Testis (tissue), 3 donors: ENCODE measurements around the gene UVSSA. TPM values are rescaled to one million over a fixed set of nuclear protein-coding genes. Genes with fewer than 3 reads are reported as not detected.
"Not testable (repeated sequence)": the region's sequence is repeated elsewhere in the genome, so short reads cannot be mapped to it uniquely, and the experiment has no call there.

Experiments
- DNase-seq: peaks from one replicate; pipeline ENCODE4 v3.0.0-alpha.2; 2019
- H3K27ac ChIP-seq, 2 donors: fragments of 200-600 bp; sonication (generic); one replicate each; pipeline ENCODE4 v1.5.1; 2019
- H3K27me3 ChIP-seq: fragments of 200-600 bp; sonication (generic); one replicate; pipeline ENCODE4 v1.5.1; 2019
- H3K36me3 ChIP-seq: fragments of 200-600 bp; sonication (generic); one replicate; pipeline ENCODE4 v1.5.1; 2017; ENCODE audit warnings: low read depth; ENCODE audit errors: missing control alignments
- H3K4me1 ChIP-seq: fragments of 200-600 bp; sonication (generic); one replicate; pipeline ENCODE4 v1.5.1; 2019
- H3K4me3 ChIP-seq, 2 donors: fragments of 200-600 bp; sonication (generic); one replicate each; pipeline ENCODE4 v1.5.1; 2017 to 2019
- H3K9me3 ChIP-seq: fragments of 200-600 bp; sonication (generic); one replicate; pipeline ENCODE4 v1.5.1; 2017
- POLR2A ChIP-seq: fragments of 450-650 bp; IDR thresholded peaks from one replicate; pipeline ENCODE4 v1.6.1; 2017; ENCODE audit warnings: antibody characterized with exemption, mild to moderate bottlenecking, moderate library complexity
- WGBS, 2 donors: methylation state at CpG; one replicate each; pipeline ENCODE4 v1.1.5; 2018; 5-methylcytosine and 5-hydroxymethylcytosine counted together
- intact Hi-C: fragments of 100-400 bp; cut with DNase I; formaldehyde crosslinking; loops from one replicate; pipeline ENCODE4 v1.15.1; 2023; ENCODE audit warnings: low total_unique reads
- polyA plus RNA-seq: library from polyadenylated mRNA; stranded (reverse); fragments of 350-450 nt; fragmentation: Illumina TruSeq; extraction: RNeasy Lipid Tissue Mini Kit (QIAGEN cat#74804); gene quantifications from one replicate; pipeline ENCODE4 v1.2.3, GENCODE V29; 2014; ENCODE audit warnings: low read depth, low replicate concordance; ENCODE audit not compliant: insufficient read depth
- total RNA-seq, 2 donors: library from RNA; depleted of rRNA; stranded (reverse); fragments of >200 nt; gene quantifications; one replicate each; pipeline ENCODE4 v1.2.3, GENCODE V29; 2016
- TF ChIP-seq, protein P1 (sequence below), 3 experiments: fragments of 450-650 bp in 2 of 3; fragments of 200-600 bp in 1 of 3; sonication (generic) in 1 of 3; IDR thresholded peaks; one replicate each; pipeline ENCODE4 v1.5.1; 2016 to 2019; ENCODE audit warnings: antibody characterized with exemption in 3 of 3, mild to moderate bottlenecking in 2 of 3, moderate library complexity in 1 of 3

UVSSA gene
- total and polyA plus RNA-seq, 3 donors from 2014 or later, result 35.8 to 94.6 (median 71.5) TPM

DNA sequence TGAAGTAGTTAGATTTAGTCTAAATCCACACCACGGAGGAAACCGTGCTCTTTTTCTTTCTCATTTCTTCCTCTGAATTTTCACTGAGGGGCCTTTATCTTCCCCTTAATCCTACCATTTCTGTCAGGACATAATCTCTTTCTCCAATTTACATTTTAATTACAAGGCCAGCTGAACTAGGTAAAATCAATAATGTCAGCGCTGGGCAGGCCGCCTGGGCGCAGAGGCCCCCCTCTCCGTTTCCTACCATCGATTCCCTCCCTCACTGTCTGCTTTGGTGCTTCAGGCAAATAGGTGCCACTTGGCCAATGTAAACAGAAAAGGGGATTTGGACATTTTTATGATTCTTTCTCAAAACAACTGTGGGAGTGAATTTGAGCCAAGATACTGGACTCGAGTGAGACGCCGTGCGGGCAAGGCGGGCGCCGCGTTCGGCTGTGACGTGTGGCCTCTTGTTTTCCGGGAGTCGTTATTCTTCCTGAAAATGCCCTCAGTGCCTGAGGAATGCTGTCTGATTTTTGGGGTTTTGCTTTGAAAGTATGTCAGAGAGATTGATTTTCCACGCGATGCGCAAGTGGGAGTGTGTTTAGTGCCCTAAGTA lies 22.6 kb downstream of the UVSSA start:
- TF ChIP-seq, protein P1, sequence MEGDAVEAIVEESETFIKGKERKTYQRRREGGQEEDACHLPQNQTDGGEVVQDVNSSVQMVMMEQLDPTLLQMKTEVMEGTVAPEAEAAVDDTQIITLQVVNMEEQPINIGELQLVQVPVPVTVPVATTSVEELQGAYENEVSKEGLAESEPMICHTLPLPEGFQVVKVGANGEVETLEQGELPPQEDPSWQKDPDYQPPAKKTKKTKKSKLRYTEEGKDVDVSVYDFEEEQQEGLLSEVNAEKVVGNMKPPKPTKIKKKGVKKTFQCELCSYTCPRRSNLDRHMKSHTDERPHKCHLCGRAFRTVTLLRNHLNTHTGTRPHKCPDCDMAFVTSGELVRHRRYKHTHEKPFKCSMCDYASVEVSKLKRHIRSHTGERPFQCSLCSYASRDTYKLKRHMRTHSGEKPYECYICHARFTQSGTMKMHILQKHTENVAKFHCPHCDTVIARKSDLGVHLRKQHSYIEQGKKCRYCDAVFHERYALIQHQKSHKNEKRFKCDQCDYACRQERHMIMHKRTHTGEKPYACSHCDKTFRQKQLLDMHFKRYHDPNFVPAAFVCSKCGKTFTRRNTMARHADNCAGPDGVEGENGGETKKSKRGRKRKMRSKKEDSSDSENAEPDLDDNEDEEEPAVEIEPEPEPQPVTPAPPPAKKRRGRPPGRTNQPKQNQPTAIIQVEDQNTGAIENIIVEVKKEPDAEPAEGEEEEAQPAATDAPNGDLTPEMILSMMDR (IDR thresholded peaks at IDR 0.05), result no peak
- no peak for TF ChIP-seq POLR2A
- intact Hi-C loops, result no loop called here
- Histone ChIP-seq H3K4me3 (no peak overlapping the region), H3K4me1 (no peaks in the 10 kb centered on the region), H3K36me3 (no peaks in the 10 kb centered on the region), H3K9me3 (no peaks in the 10 kb centered on the region), H3K27ac (no peak overlapping the region), H3K27me3 (no peaks in the 10 kb centered on the region)
- DNase-seq, result no peak
- 85 to 93% methylated on average over 22 of the region's 22 CpGs for WGBS, 2 donors

DNA sequence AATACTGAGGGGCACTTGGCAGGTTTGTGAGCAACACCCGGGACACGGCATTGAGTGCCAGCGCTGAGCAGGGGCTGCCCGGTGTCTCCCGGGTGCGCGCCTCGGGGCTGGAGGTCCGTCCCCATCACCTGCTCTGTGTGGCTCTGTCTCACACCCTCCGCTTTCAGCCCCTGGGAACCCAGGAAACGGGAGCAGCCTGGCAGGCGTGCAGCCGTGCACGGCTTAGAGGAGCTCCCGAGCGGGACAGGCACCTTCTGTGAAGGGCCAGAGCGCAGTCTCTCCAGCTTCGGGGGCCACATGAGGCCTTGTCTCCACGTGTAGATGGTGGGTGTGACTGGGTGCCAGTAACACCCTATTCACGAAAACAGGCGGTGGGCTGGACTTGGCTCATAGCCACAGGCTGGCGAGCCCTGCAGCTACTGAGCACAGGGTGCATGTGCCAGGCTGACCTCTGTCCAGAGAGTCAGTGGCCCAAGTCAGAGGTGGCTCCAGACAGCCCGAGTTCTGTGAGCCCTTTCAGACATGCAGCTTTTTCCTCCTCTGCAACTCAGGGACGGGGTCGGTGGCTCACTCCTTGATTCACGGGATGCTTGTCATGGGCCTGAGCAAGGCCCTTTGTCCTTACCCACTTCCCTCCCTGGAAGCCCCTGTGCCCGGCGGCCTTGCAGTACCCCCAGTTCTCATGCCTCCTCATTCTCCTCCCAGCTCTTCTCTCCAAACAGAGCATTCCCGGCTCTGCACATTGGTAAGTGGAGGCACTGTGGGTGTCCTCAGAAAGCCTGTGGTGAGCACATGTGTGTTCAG lies 23.5 kb downstream of the UVSSA start:
- H3K4me1 ChIP-seq, result no peaks in the 10 kb centered on the region
- intact Hi-C loops, result no loop called here
- no peak for DNase-seq
- no peak overlapping the region for H3K4me3 ChIP-seq
- H3K27me3 ChIP-seq, result no peaks in the 10 kb centered on the region
- H3K36me3 ChIP-seq, result no peaks in the 10 kb centered on the region
- no peaks in the 10 kb centered on the region for H3K9me3 ChIP-seq
- H3K27ac ChIP-seq, result no peak overlapping the region
- TF ChIP-seq, protein P1 (IDR thresholded peaks at IDR 0.05), result no peak
- TF ChIP-seq POLR2A, result no peak
- 96% methylated on average over 6 to 29 of the region's 29 CpGs for WGBS, 2 donors

- Histone ChIP-seq H3K36me3 (no peaks in the 10 kb centered on the region), H3K4me1 (no peaks in the 10 kb centered on the region), H3K9me3 (no peaks in the 10 kb centered on the region), H3K27me3 (no peaks in the 10 kb centered on the region), H3K27ac (no peak overlapping the region), H3K4me3 (no peak overlapping the region)
- intact Hi-C loops, result no loop called here
- TF ChIP-seq POLR2A, result no peak
- TF ChIP-seq, protein P1 (IDR thresholded peaks at IDR 0.05), result no peak
- WGBS, 2 donors, result 95 to 96% methylated on average over 28 of the region's 28 CpGs
- no peak for DNase-seq
Observed at GRCh38 chr4:1371176-1372165, 24.5 kb downstream of the UVSSA start.

GRCh38 chr4:1372576-1372975 lies 25.6 kb downstream of the UVSSA start:
- H3K4me1 ChIP-seq, DNase-seq, H3K27me3 ChIP-seq, H3K4me3 ChIP-seq, H3K36me3 ChIP-seq, intact Hi-C loops, H3K27ac ChIP-seq, H3K9me3 ChIP-seq: not testable (repeated sequence)
- WGBS, 2 donors, result 86 to 96% methylated on average over 15 to 22 of the region's 22 CpGs
